Ascending aorta (tissue), 2 donors: ENCODE measurements around the gene PTGR3. TPM values are rescaled to one million over a fixed set of nuclear protein-coding genes. Genes with fewer than 3 reads are reported as not detected.

ENCODE experiments used
- DNase-seq, 2 donors: peaks; one replicate each; pipeline ENCODE4 v3.0.0-alpha.2; 2019; ENCODE audit warnings: low spot score in 2 of 2
- H3K27ac ChIP-seq, 2 donors: fragments of 200-600 bp; sonication (generic); one replicate each; pipeline ENCODE4 v1.5.1; 2016 to 2017; ENCODE audit warnings: mild to moderate bottlenecking in 1 of 2
- H3K27me3 ChIP-seq: fragments of 200-600 bp; sonication (generic); one replicate; pipeline ENCODE4 v1.5.1; 2017
- H3K36me3 ChIP-seq, 2 donors: fragments of 200-600 bp; sonication (generic); one replicate each; pipeline ENCODE4 v1.5.1; 2016
- H3K4me1 ChIP-seq, 2 donors: fragments of 200-600 bp; sonication (generic); one replicate each; pipeline ENCODE4 v1.5.1; 2016 to 2017; ENCODE audit warnings: mild to moderate bottlenecking in 1 of 2
- H3K4me3 ChIP-seq, 2 donors: fragments of 200-600 bp; sonication (generic); one replicate each; pipeline ENCODE4 v1.5.1; 2016 to 2017; ENCODE audit warnings: mild to moderate bottlenecking in 1 of 2
- H3K9me3 ChIP-seq, 2 donors: fragments of 200-600 bp; sonication (generic); one replicate each; pipeline ENCODE4 v1.5.1; 2016
- CTCF ChIP-seq, 3 experiments: fragments of 200-600 bp in 2 of 3; fragments of 450-650 bp in 1 of 3; sonication (generic) in 2 of 3; IDR thresholded peaks; one replicate each; pipeline ENCODE4 v1.5.1; 2016 to 2019; ENCODE audit warnings: antibody characterized with exemption in 3 of 3, mild to moderate bottlenecking in 1 of 3, moderate library complexity in 1 of 3
- intact Hi-C: fragments of 100-400 bp; cut with DNase I; formaldehyde crosslinking; loops from one replicate; pipeline ENCODE4 v1.15.1; 2023
- total RNA-seq: library from RNA; depleted of rRNA; stranded (reverse); fragments of >200 nt; gene quantifications from one replicate; pipeline ENCODE4 v1.1.0, GENCODE V29; 2016

PTGR3 gene
- total RNA-seq, 1 donor from 2014 or later, result 10.1 TPM

GRCh38 chr18:75162978-75163377 lies 46.0 kb downstream of the PTGR3 start:
- Histone ChIP-seq H3K27me3 (no peaks in the 10 kb centered on the region), H3K36me3 (no peaks in the 10 kb centered on the region), H3K4me3 (no peak overlapping the region), H3K27ac (no peak overlapping the region), H3K4me1 (no peaks in the 10 kb centered on the region), H3K9me3 (no peaks in the 10 kb centered on the region)
- no peak for DNase-seq
- no peak for TF ChIP-seq CTCF (IDR thresholded peaks at IDR 0.05)
- intact Hi-C loops, result no loop called here

- H3K4me1 ChIP-seq, result no peaks in the 10 kb centered on the region
- DNase-seq, result no peak
- H3K9me3 ChIP-seq, result no peaks in the 10 kb centered on the region
- TF ChIP-seq CTCF (IDR thresholded peaks at IDR 0.05), result no peak
- intact Hi-C loops, result no loop called here
- H3K27ac ChIP-seq, result no peak overlapping the region
- no peaks in the 10 kb centered on the region for H3K36me3 ChIP-seq
- no peak overlapping the region for H3K4me3 ChIP-seq
- no peaks in the 10 kb centered on the region for H3K27me3 ChIP-seq
Observed at GRCh38 chr18:75162467-75162866, 46.5 kb downstream of the PTGR3 start.

- Histone ChIP-seq H3K27me3 (no peaks in the 10 kb centered on the region), H3K27ac (no peak overlapping the region), H3K36me3 (no peaks in the 10 kb centered on the region), H3K4me3 (peak overlapping the region; percentile 16 to 55), H3K4me1 (no peaks in the 10 kb centered on the region), H3K9me3 (no peaks in the 10 kb centered on the region)
- no peak for TF ChIP-seq CTCF (IDR thresholded peaks at IDR 0.05)
- intact Hi-C loops, result no loop called here
- DNase-seq, result no peak
Observed at GRCh38 chr18:75161256-75162028, 47.5 kb downstream of the PTGR3 start.

GRCh38 chr18:75160364-75160763 lies 48.6 kb downstream of the PTGR3 start:
- no peaks in the 10 kb centered on the region for H3K27me3 ChIP-seq
- no peak for TF ChIP-seq CTCF (IDR thresholded peaks at IDR 0.05)
- no peaks in the 10 kb centered on the region for H3K9me3 ChIP-seq
- intact Hi-C loops, result no loop called here
- no peak for DNase-seq
- H3K4me1 ChIP-seq, result no peaks in the 10 kb centered on the region
- H3K36me3 ChIP-seq, result no peaks in the 10 kb centered on the region
- peak overlapping the region; percentile 21 to 33 for H3K4me3 ChIP-seq
- H3K27ac ChIP-seq, result no peak overlapping the region

- no peaks in the 10 kb centered on the region for H3K9me3 ChIP-seq
- no peaks in the 10 kb centered on the region for H3K27me3 ChIP-seq
- H3K36me3 ChIP-seq, result no peaks in the 10 kb centered on the region
- H3K4me3 ChIP-seq, result peak overlapping the region; percentile 21 to 33
- no peak for DNase-seq
- TF ChIP-seq CTCF (IDR thresholded peaks at IDR 0.05), result no peak
- no peak overlapping the region for H3K27ac ChIP-seq
- intact Hi-C loops, result no loop called here
- H3K4me1 ChIP-seq, result no peaks in the 10 kb centered on the region
Observed at GRCh38 chr18:75159646-75160356, 49.1 kb downstream of the PTGR3 start.
